SK-N-MC (cell line): ENCODE measurements around the gene BRD3.

Source experiments
- EZH2 ChIP-seq: fragments of 200-600 bp; sonication (generic); IDR thresholded peaks from one replicate; pipeline ENCODE4 v1.6.1; 2017; ENCODE audit warnings: antibody characterized with exemption
- FOXP2 ChIP-seq: optimal IDR thresholded peaks from 2 replicates; pipeline ENCODE3; 2011; ENCODE audit warnings: mild to moderate bottlenecking, moderate library complexity; ENCODE audit not compliant: insufficient read depth; ENCODE audit errors: extremely low read length, control extremely low read depth
- POLR2AphosphoS5 ChIP-seq: IDR thresholded peaks from 2 replicates; pipeline ENCODE4 v1.6.1; 2012; ENCODE audit warnings: mild to moderate bottlenecking, low read depth, low read length, borderline replicate concordance

- TF ChIP-seq POLR2AphosphoS5 = no peak
- no peak for TF ChIP-seq FOXP2
- no peak for TF ChIP-seq EZH2
Observed at GRCh38 chr9:134003237-134003636, 64.6 kb downstream of the BRD3 start.
